HG03108 (cell line): ENCODE results near the gene CDRT15L2.
"Not testable (repeated sequence)": the region's sequence is repeated elsewhere in the genome, so short reads cannot be mapped to it uniquely, and the experiment has no call there.

Experiments used
- ATAC-seq: cut with Tn5 transposase; IDR thresholded peaks from one replicate; pipeline ENCODE4 v1.9.1; 2021; ENCODE audit warnings: moderate library complexity; ENCODE audit not compliant: unreplicated experiment

The CDRT15L2 gene

GRCh38 chr17:20579424-20579823 is at the start of gene CDRT15L2:
CDRT15L2 (plus strand) TSS chr17:20579724; CDS start chr17:20579744, 20 bp downstream.
- ATAC-seq: not testable (repeated sequence)

DNA sequence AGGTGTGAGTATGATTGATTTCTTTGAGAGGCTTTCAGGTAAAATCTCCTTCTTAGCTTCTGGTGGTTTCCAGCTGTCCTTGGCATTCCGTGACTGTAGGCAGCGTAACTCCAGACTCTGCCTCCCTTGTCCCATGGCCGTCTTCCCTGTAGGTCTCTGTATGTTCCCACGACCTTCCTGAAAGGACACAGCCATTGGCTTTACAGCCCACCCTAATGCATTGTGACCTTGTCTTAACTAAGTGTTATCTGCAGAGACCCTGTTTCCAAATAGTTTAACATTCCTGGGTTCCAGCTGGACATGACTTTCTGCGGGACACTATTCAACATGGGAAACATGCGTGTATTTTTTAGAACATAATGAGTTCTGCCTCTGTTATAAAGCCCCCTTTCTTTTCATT is 49.4 kb upstream of the CDRT15L2 start:
- ATAC-seq: not testable (repeated sequence)

GRCh38 chr17:20532544-20533090 is 46.9 kb upstream of the CDRT15L2 start:
- ATAC-seq: not testable (repeated sequence)

- ATAC-seq: not testable (repeated sequence)
Measured at GRCh38 chr17:20533206-20533605, 46.3 kb upstream of the CDRT15L2 start.

GRCh38 chr17:20534711-20535550 is 44.6 kb upstream of the CDRT15L2 start:
- not testable (repeated sequence) for ATAC-seq

GRCh38 chr17:20540414-20540813 is 39.1 kb upstream of the CDRT15L2 start:
- peak; percentile 97 for ATAC-seq

DNA sequence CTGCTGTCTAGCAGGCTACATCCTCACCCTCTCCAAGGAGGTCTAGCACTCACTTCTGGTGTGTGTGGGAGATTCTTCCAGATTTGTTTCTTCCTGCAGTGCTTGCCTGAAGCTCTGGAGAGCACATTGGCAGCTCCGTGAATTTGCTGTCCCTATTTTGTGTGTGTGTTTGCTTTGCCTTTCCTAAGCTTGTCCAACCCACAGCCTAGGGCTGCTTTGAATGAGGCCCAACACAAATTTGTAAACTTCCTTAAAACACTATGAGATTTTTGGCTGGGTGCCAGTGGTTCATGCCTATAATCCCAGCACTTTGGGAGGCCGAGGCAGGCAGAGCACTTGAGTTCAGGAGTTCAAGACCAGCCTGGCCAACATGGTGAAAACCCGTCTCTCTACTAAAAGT is 38.7 kb upstream of the CDRT15L2 start:
- ATAC-seq: not testable (repeated sequence)

- not testable (repeated sequence) for ATAC-seq
Measured at GRCh38 chr17:20541853-20542546, 37.5 kb upstream of the CDRT15L2 start.

GRCh38 chr17:20547923-20548322 is 31.6 kb upstream of the CDRT15L2 start:
- ATAC-seq: not testable (repeated sequence)

DNA sequence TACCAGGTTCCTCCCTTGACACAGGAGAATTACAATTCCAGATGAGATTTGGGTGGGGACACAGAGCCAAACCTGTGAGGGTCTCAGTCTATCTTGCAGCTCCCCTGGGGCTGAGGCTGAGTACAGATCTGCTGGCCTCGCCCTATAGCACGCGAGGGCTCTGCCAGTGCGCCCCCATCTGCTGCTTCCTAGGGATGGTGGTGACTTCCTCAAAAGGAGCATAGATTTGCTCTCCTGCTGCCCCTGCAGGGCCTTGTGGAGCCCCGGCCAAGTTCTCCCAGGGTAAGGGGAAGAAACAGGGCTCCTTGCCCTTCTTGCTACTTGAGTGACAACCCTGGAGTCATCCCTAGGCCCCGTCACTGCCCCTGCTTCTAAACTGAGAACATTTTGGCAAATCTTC is 26.6 kb upstream of the CDRT15L2 start:
- not testable (repeated sequence) for ATAC-seq

GRCh38 chr17:20554728-20555127 is 24.8 kb upstream of the CDRT15L2 start:
- not testable (repeated sequence) for ATAC-seq

DNA sequence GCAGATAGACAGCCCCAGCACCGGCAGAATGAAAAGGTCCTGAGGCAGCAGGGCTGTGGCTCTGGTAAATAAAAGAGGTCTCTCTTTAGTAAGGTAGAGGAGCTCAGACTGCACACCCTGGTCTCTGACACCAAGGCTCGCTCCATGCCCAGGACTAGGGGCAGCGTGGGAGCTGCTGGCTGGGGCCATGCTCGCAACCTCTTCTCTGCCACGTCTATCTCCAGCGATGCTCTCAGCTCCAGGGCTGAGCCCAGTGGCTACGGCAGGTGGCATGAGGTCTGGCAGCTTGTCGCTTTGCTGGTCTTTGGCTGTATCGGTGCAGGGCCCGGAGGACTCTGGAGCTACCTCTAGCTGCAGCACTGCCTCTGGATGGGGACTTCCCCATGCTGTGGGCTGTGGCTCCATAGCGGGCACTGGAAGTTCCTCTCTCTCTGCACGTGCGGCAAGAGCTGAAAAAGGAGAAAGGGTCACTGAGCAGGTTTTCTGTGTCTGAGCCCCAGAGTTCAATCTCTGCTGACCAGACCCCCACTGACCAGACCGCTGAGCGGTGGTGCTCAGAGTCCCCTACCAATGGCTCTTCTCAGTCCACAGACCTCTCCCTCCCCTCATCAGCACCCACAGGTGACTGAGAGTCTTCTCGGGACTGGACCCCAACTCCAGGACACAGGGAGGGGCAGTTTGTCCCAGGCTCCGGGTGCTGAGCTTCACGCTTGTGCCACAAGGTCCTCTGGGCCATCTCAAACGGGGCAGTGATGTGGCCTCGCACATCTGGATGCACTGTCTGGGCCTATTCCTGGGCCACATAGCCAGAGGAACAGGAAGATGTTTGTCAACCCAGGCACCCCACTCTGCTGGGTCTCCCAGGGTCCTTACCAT is 24.2 kb upstream of the CDRT15L2 start:
- ATAC-seq: not testable (repeated sequence)

DNA sequence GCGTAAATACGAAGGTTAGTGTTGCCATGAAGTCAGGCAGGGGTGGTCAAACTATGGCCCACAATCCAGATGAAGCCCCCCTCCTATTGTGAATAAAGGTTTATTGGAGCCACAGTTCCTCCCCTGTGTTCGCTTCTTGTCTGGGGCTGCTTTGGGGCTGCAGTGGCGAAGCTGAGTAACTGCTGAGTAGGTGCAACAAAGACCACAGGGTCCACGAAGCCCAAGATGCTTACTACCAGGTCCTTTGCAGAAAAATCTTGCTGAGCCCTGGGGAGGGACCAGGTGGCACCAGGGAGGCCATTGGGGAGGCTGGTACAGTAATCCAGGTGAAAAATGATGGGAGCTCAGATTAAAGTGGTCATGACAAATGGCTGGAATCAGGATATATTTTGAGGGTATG is 21.4 kb upstream of the CDRT15L2 start:
- not testable (repeated sequence) for ATAC-seq

- ATAC-seq: not testable (repeated sequence)
Measured at GRCh38 chr17:20559018-20559417, 20.5 kb upstream of the CDRT15L2 start.

GRCh38 chr17:20562587-20562986 is 16.9 kb upstream of the CDRT15L2 start:
- no peak for ATAC-seq

GRCh38 chr17:20565245-20565644 is 14.3 kb upstream of the CDRT15L2 start:
- ATAC-seq: not testable (repeated sequence)

DNA sequence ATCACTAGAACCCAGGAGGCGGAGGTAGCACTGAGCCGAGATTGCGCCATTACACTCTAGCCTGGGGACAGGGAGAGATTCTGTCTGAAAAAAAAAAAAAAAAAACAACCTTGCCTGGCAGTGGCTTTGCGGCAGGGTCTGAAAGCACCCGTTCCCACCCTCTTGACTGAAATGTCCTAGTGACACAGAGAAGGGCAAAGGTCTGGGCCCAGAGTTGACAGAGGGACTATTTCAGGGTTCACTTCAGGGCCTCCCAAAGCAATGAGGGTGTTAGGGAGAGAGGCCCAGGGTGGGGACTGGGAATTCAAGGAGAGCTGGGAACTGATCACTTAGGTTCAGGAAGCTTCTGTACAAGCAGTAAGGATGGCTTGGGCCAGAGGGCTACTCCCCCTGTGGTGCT is 13.8 kb upstream of the CDRT15L2 start:
- no peak for ATAC-seq

GRCh38 chr17:20566736-20567135 is 12.8 kb upstream of the CDRT15L2 start:
- not testable (repeated sequence) for ATAC-seq

- not testable (repeated sequence) for ATAC-seq
Measured at GRCh38 chr17:20567421-20567820, 12.1 kb upstream of the CDRT15L2 start.

DNA sequence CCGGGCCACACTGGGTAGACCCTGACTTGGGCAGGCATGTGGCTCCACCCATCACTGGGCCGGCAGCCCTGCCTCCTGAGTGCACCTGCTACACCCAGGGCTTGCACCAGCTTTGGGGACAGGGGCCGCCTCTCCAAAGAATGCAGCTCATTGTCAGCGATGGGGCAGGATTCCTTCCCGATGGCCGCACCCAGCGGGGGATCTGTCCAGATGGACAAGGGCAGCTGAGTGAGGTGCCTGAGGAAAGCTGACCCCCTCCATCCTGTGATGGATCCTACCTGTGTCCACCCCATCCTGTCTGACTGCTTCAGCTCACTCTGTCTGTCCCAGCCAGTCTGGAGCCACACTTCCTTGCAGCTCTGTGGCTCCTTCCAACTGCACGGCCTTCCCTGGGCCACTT is 10.9 kb upstream of the CDRT15L2 start:
- not testable (repeated sequence) for ATAC-seq

DNA sequence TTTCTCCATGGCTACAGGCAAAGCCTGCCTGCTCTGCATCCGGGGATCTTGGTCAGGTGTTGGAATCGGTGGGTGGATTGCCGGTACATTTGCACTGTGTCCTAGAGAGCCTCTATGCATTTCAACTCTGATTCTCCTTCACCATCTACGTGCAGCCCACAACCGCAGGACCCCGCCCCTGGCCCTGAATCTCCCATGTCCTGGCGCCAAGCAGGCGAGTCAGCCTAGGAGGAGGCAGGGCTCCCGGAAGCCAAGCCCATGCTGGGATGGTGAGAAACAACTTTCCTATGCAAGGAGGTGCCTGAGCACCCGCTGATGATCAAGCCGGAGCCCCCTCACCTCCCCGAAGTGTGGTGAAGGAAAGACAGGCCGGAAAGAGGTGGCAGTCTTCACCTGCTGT is 7.9 kb upstream of the CDRT15L2 start:
- ATAC-seq: not testable (repeated sequence)
